Suprapubic skin (tissue), 4 donors: Measurements from ENCODE around the gene TBC1D20.

ENCODE experiments used
- CTCF ChIP-seq, 2 donors: fragments of 200-600 bp in 1 of 2; fragments of 450-650 bp in 1 of 2; sonication (generic) in 1 of 2; IDR thresholded peaks; one replicate each; pipeline ENCODE4 v1.5.1; 2016 to 2019; ENCODE audit warnings: antibody characterized with exemption in 2 of 2, mild to moderate bottlenecking in 1 of 2, moderate library complexity in 1 of 2
- EP300 ChIP-seq: sonication (generic); formaldehyde crosslinking; IDR thresholded peaks from one replicate; pipeline ENCODE4 v1.6.1; 2017; ENCODE audit warnings: antibody characterized with exemption
- POLR2A ChIP-seq, 2 donors: fragments of 450-650 bp; IDR thresholded peaks; one replicate each; pipeline ENCODE4 v1.6.1; 2017; ENCODE audit warnings: antibody characterized with exemption in 2 of 2, mild to moderate bottlenecking in 2 of 2, moderate library complexity in 2 of 2
- POLR2AphosphoS5 ChIP-seq, 3 donors: sonication (generic); formaldehyde crosslinking; IDR thresholded peaks; one replicate each; pipeline ENCODE4 v1.6.1; 2017; ENCODE audit warnings: antibody characterized with exemption in 3 of 3

DNA sequence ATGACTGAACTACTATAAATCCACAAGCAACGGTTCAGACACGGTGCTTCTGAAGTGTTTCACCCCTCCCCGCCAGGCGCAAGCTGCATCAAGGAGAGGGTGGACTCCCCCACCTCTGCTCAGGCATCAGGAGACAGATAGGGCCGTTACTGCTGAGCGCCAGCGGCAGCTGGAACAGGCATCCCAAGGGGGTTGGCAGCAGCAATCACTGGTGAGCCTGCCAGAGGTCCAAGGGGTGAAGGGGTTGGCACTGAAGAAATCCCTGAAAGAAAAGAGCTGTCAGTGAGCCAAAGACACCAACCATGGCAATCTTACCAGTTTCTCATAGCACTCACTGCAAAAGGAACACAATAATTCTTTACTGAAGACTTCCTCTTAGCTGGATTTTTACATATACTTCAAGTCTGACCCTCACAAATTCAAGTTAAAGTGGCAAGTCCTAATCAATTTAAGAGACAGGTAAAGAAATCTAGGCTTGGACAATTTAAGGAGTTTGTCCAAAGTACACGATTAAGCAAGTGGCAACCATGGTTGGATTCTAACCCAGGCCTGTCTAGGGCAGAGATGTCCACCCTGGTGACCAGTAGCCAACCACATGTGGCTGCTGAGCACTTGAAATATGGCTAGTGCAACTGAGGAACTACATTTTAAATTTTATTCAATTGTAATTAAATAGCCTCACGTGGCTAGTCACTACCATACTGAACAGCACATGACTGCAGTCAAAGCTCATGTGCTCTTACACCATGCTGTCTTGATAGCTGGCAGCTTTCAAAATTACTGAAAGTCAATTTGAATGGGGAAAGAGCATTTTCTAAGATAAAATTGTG lies 21.7 kb upstream of the TBC1D20 start:
- TF ChIP-seq CTCF (IDR thresholded peaks at IDR 0.05) (no peak), POLR2A (IDR thresholded peaks at IDR 0.05) (no peak), EP300 (no peak), POLR2AphosphoS5 (IDR thresholded peaks at IDR 0.05) (no peak)
